Body of pancreas (tissue), 4 donors: ENCODE data around the gene ADAP2.

Experiments used
- POLR2A ChIP-seq, 3 donors: fragments of 450-650 bp; IDR thresholded peaks; one replicate each; pipeline ENCODE4 v1.6.1; 2016; ENCODE audit warnings: antibody characterized with exemption in 3 of 3, mild to moderate bottlenecking in 2 of 3
- TF ChIP-seq, protein P1 (sequence below), 7 experiments: fragments of 450-650 bp in 4 of 7; fragments of 200-600 bp in 3 of 7; sonication (generic) in 3 of 7; IDR thresholded peaks; one replicate each; pipeline ENCODE4 v1.5.1; 2016 to 2019; ENCODE audit warnings: antibody characterized with exemption in 7 of 7

GRCh38 chr17:31007695-31008373, 86.1 kb downstream of the ADAP2 start:
- TF ChIP-seq, protein P1, sequence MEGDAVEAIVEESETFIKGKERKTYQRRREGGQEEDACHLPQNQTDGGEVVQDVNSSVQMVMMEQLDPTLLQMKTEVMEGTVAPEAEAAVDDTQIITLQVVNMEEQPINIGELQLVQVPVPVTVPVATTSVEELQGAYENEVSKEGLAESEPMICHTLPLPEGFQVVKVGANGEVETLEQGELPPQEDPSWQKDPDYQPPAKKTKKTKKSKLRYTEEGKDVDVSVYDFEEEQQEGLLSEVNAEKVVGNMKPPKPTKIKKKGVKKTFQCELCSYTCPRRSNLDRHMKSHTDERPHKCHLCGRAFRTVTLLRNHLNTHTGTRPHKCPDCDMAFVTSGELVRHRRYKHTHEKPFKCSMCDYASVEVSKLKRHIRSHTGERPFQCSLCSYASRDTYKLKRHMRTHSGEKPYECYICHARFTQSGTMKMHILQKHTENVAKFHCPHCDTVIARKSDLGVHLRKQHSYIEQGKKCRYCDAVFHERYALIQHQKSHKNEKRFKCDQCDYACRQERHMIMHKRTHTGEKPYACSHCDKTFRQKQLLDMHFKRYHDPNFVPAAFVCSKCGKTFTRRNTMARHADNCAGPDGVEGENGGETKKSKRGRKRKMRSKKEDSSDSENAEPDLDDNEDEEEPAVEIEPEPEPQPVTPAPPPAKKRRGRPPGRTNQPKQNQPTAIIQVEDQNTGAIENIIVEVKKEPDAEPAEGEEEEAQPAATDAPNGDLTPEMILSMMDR (IDR thresholded peaks at IDR 0.05) = no peak
- TF ChIP-seq POLR2A (IDR thresholded peaks at IDR 0.05) = no peak
